Mesendoderm (in vitro differentiated cells): ENCODE measurements around the gene MX1.

ENCODE experiments used
- DNase-seq: peaks from one replicate; pipeline ENCODE4 v3.0.0; 2013
- H2AK5ac ChIP-seq: 2 replicates; pipeline ENCODE4 v1.6.1; 2013; ENCODE audit warnings: low read length, inconsistent platforms
- H2BK120ac ChIP-seq: 2 replicates; pipeline ENCODE4 v1.6.1; 2013; ENCODE audit warnings: low read depth, mild to moderate bottlenecking, low read length, moderate library complexity, mixed read lengths
- H2BK15ac ChIP-seq: replicated peaks from 2 replicates; pipeline ENCODE4 v1.6.1; 2013; ENCODE audit warnings: low read depth, mild to moderate bottlenecking, moderate library complexity
- H2BK5ac ChIP-seq: 2 replicates; pipeline ENCODE4 v1.6.1; 2013; ENCODE audit warnings: low read length, inconsistent platforms
- H3K18ac ChIP-seq: 2 replicates; pipeline ENCODE4 v1.6.1; 2013; ENCODE audit warnings: mild to moderate bottlenecking, low read length, mixed read lengths
- H3K23ac ChIP-seq: one replicate; pipeline ENCODE4 v1.6.1; 2013; ENCODE audit warnings: low read length
- H3K27ac ChIP-seq: 2 replicates; pipeline ENCODE4 v1.5.1; 2013; ENCODE audit warnings: low read depth, mild to moderate bottlenecking, inconsistent platforms, low read length, moderate library complexity
- H3K27me3 ChIP-seq: 2 replicates; pipeline ENCODE4 v1.6.1; 2013; ENCODE audit warnings: low read length, control low read depth, mild to moderate bottlenecking, inconsistent platforms; ENCODE audit not compliant: insufficient read depth, poor library complexity
- H3K36me3 ChIP-seq: 2 replicates; pipeline ENCODE4 v1.6.1; 2013; ENCODE audit warnings: low read length, inconsistent platforms; ENCODE audit not compliant: control insufficient read depth, insufficient read depth
- H3K4ac ChIP-seq: one replicate; pipeline ENCODE4 v1.6.1; 2013; ENCODE audit warnings: low read depth, mild to moderate bottlenecking, low read length, moderate library complexity
- H3K4me1 ChIP-seq: 2 replicates; pipeline ENCODE4 v1.6.1; 2013; ENCODE audit warnings: low read depth, low read length, inconsistent platforms; ENCODE audit not compliant: control insufficient read depth
- H3K4me2 ChIP-seq: 2 replicates; pipeline ENCODE4 v1.6.1; 2013; ENCODE audit warnings: low read length
- H3K4me3 ChIP-seq: 2 replicates; pipeline ENCODE4 v1.5.1; 2013; ENCODE audit warnings: mild to moderate bottlenecking, low read length
- H3K56ac ChIP-seq: one replicate; pipeline ENCODE4 v1.6.1; 2013; ENCODE audit warnings: low read length
- H3K79me1 ChIP-seq: 2 replicates; pipeline ENCODE4 v1.6.1; 2013; ENCODE audit warnings: low read length, inconsistent platforms
- H3K79me2 ChIP-seq: 2 replicates; pipeline ENCODE4 v1.6.1; 2013; ENCODE audit warnings: mild to moderate bottlenecking, low read length; ENCODE audit not compliant: control insufficient read depth, insufficient read depth
- H3K9ac ChIP-seq: 2 replicates; pipeline ENCODE4 v1.6.1; 2013; ENCODE audit warnings: low read length, inconsistent platforms
- H4K5ac ChIP-seq: one replicate; pipeline ENCODE4 v1.6.1; 2013; ENCODE audit warnings: low read length
- H4K8ac ChIP-seq: one replicate; pipeline ENCODE4 v1.6.1; 2013; ENCODE audit warnings: low read depth, mild to moderate bottlenecking, control low read depth, low read length, moderate library complexity
- WGBS: extraction: QIAGEN DNeasy Blood & Tissue Kit; methylation state at CpG from one replicate; pipeline ENCODE4 v1.1.7; 2013; ENCODE audit warnings: low lambda C conversion rate, missing lambda C conversion rate; ENCODE audit not compliant: insufficient coverage; ENCODE audit errors: extremely low coverage; 5-methylcytosine and 5-hydroxymethylcytosine counted together

MX1 gene

DNA sequence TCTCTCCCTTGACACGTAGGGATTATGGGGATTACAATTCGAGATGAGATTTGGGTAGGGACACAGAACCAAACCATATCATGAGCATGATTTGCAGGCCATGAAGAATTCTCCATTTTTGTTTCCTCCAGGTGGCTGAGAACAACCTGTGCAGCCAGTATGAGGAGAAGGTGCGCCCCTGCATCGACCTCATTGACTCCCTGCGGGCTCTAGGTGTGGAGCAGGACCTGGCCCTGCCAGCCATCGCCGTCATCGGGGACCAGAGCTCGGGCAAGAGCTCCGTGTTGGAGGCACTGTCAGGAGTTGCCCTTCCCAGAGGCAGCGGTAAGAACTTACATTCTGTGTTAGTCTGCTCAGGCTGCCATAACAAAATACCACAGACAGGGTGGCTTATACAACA lies 9.7 kb downstream of the MX1 start:
- Histone ChIP-seq H3K4me3 (no peak overlapping the region), H3K27ac (no peak overlapping the region), H4K5ac (no peak overlapping the region), H2BK5ac (no peak overlapping the region), H3K56ac (no peak overlapping the region), H2AK5ac (no peak overlapping the region), H4K8ac (no peak overlapping the region), H3K79me1 (no peaks in the 10 kb centered on the region), H3K4me1 (no peaks in the 10 kb centered on the region), H3K4ac (no peak overlapping the region), H3K79me2 (no peaks in the 10 kb centered on the region), H3K36me3 (no peaks in the 10 kb centered on the region), H3K4me2 (no peak overlapping the region), H3K23ac (no peak overlapping the region), H2BK15ac (no peak overlapping the region), H2BK120ac (no peak overlapping the region), H3K9ac (no peak overlapping the region), H3K27me3 (no peaks in the 10 kb centered on the region), H3K18ac (no peak overlapping the region)
- WGBS = no CpG with 5 or more reads among the region's 11 CpGs
- DNase-seq = no peak

GRCh38 chr21:41437729-41438128 lies 11.7 kb downstream of the MX1 start:
- no peaks in the 10 kb centered on the region for H3K4me1 ChIP-seq
- H3K4me2 ChIP-seq = no peak overlapping the region
- H3K9ac ChIP-seq = no peak overlapping the region
- no peak overlapping the region for H3K18ac ChIP-seq
- H2AK5ac ChIP-seq = no peak overlapping the region
- no CpG with 5 or more reads among the region's 2 CpGs for WGBS
- no peak overlapping the region for H2BK15ac ChIP-seq
- H2BK120ac ChIP-seq = no peak overlapping the region
- no peaks in the 10 kb centered on the region for H3K27me3 ChIP-seq
- no peak overlapping the region for H3K4ac ChIP-seq
- H3K4me3 ChIP-seq = no peak overlapping the region
- H3K23ac ChIP-seq = no peak overlapping the region
- H3K79me2 ChIP-seq = no peaks in the 10 kb centered on the region
- no peak overlapping the region for H4K5ac ChIP-seq
- no peak overlapping the region for H2BK5ac ChIP-seq
- H3K27ac ChIP-seq = no peak overlapping the region
- no peak overlapping the region for H4K8ac ChIP-seq
- H3K56ac ChIP-seq = no peak overlapping the region
- DNase-seq = no peak
- no peaks in the 10 kb centered on the region for H3K36me3 ChIP-seq
- no peaks in the 10 kb centered on the region for H3K79me1 ChIP-seq

DNA sequence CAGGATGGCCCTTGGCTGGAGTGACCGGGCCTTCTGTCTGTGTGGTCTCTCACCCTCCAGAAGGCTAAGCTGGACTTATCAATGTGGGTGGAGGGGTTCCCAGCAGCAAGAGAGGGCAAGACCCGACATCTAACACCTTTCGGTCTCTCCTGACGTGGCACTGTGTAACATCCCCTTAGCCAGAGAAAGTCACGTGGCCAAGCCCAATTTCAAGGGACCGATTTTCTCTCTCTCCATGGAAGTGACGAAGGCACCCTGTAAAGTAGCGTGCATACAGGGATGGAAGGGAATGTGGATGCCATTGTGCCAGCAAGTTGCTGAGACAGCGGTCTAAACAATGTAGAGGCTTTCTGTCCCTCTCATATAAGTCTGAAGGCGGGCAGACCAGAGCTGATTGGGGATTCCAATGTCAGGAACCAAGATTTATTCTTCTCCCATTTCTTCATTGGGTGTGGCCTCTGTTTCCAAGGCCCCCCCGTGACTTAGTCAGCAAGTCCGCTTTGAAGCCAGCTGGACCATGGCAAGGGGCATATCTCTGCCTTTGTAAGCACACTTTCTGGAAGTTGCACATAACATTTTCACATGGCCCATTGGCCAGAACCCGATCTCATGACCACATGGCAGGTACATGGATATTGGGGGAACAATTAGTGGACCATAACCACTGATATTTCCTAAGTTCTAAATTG lies 12.5 kb downstream of the MX1 start:
- H2BK15ac ChIP-seq = no peak overlapping the region
- H3K18ac ChIP-seq = no peak overlapping the region
- no peak overlapping the region for H4K5ac ChIP-seq
- no peak overlapping the region for H2AK5ac ChIP-seq
- no peaks in the 10 kb centered on the region for H3K4me1 ChIP-seq
- H3K23ac ChIP-seq = no peak overlapping the region
- no peak overlapping the region for H3K4me3 ChIP-seq
- no CpG with 5 or more reads among the region's 13 CpGs for WGBS
- no peak overlapping the region for H3K4me2 ChIP-seq
- H3K79me2 ChIP-seq = no peaks in the 10 kb centered on the region
- H2BK120ac ChIP-seq = no peak overlapping the region
- DNase-seq = no peak
- H3K27ac ChIP-seq = no peak overlapping the region
- H3K9ac ChIP-seq = no peak overlapping the region
- H3K4ac ChIP-seq = no peak overlapping the region
- H3K56ac ChIP-seq = no peak overlapping the region
- H2BK5ac ChIP-seq = no peak overlapping the region
- H3K36me3 ChIP-seq = no peaks in the 10 kb centered on the region
- H3K79me1 ChIP-seq = no peaks in the 10 kb centered on the region
- no peak overlapping the region for H4K8ac ChIP-seq
- H3K27me3 ChIP-seq = no peaks in the 10 kb centered on the region

GRCh38 chr21:41439248-41439647 lies 13.2 kb downstream of the MX1 start:
- Histone ChIP-seq H3K79me2 (no peaks in the 10 kb centered on the region), H2BK5ac (no peak overlapping the region), H3K27me3 (no peaks in the 10 kb centered on the region), H3K4me2 (no peak overlapping the region), H3K4ac (no peak overlapping the region), H2BK15ac (no peak overlapping the region), H2AK5ac (no peak overlapping the region), H3K4me3 (no peak overlapping the region), H3K18ac (no peak overlapping the region), H3K79me1 (no peaks in the 10 kb centered on the region), H3K27ac (no peak overlapping the region), H3K9ac (no peak overlapping the region), H4K8ac (no peak overlapping the region), H3K4me1 (no peaks in the 10 kb centered on the region), H2BK120ac (no peak overlapping the region), H3K36me3 (no peaks in the 10 kb centered on the region), H3K23ac (no peak overlapping the region), H4K5ac (no peak overlapping the region), H3K56ac (no peak overlapping the region)
- WGBS = no CpG with 5 or more reads among the region's 4 CpGs
- no peak for DNase-seq

GRCh38 chr21:41441546-41441945 lies 15.5 kb downstream of the MX1 start:
- Histone ChIP-seq H3K56ac (no peak overlapping the region), H3K4me2 (no peak overlapping the region), H2BK120ac (no peak overlapping the region), H4K5ac (no peak overlapping the region), H3K27me3 (no peaks in the 10 kb centered on the region), H3K79me2 (no peaks in the 10 kb centered on the region), H3K27ac (no peak overlapping the region), H3K79me1 (no peaks in the 10 kb centered on the region), H3K4me3 (no peak overlapping the region), H4K8ac (no peak overlapping the region), H2BK15ac (no peak overlapping the region), H3K18ac (no peak overlapping the region), H2BK5ac (no peak overlapping the region), H3K4me1 (no peaks in the 10 kb centered on the region), H3K36me3 (no peaks in the 10 kb centered on the region), H3K4ac (no peak overlapping the region), H3K23ac (no peak overlapping the region), H2AK5ac (no peak overlapping the region), H3K9ac (no peak overlapping the region)
- WGBS = no CpG with 5 or more reads among the region's 14 CpGs
- DNase-seq = no peak
